HFF-Myc (cell line): ENCODE results near the gene ITPRIPL2.

Experiments
- DNase-seq: peaks from one replicate; pipeline ENCODE4 v3.0.0-alpha.2; 2011; ENCODE audit warnings: low read depth; ENCODE audit errors: extremely low read depth
- H3K4me3 ChIP-seq: replicated peaks from 2 replicates; pipeline ENCODE4 v1.5.1; 2011; ENCODE audit warnings: low read depth, mild to moderate bottlenecking, control low read depth, low read length
- CTCF ChIP-seq: IDR thresholded peaks from 2 replicates; pipeline ENCODE4 v1.5.1; 2012; ENCODE audit warnings: mild to moderate bottlenecking, low read depth, low read length, control low read depth; ENCODE audit errors: missing control alignments

Gene ITPRIPL2

GRCh38 chr16:19114359-19115147 lies 789 bp downstream of the ITPRIPL2 start:
- TF ChIP-seq CTCF, result no peak
- DNase-seq, result no peak
- H3K4me3 ChIP-seq, result peak overlapping the region; percentile 66

- TF ChIP-seq CTCF, result peak; percentile 34
- peak overlapping the region; percentile 66 for H3K4me3 ChIP-seq
- no peak for DNase-seq
Observed at GRCh38 chr16:19115148-19116021, 1.6 kb downstream of the ITPRIPL2 start.

GRCh38 chr16:19116711-19117449 lies 3.1 kb downstream of the ITPRIPL2 start:
- DNase-seq, result no peak
- H3K4me3 ChIP-seq, result peak overlapping the region; percentile 66
- TF ChIP-seq CTCF, result no peak

GRCh38 chr16:19118938-19119431 lies 5.2 kb downstream of the ITPRIPL2 start:
- no peak for TF ChIP-seq CTCF
- peak overlapping the region; percentile 46 for H3K4me3 ChIP-seq
- no peak for DNase-seq

- no peak for DNase-seq
- TF ChIP-seq CTCF, result no peak
Observed at GRCh38 chr16:19119564-19119963, 5.8 kb downstream of the ITPRIPL2 start.

GRCh38 chr16:19123535-19124178 lies 9.9 kb downstream of the ITPRIPL2 start:
- no peak for DNase-seq
- no peak for TF ChIP-seq CTCF

More at GRCh38 chr16:19119564-19119963, 5.8 kb downstream of the ITPRIPL2 start:
- peak overlapping the region; percentile 46 for H3K4me3 ChIP-seq

More at GRCh38 chr16:19123535-19124178, 9.9 kb downstream of the ITPRIPL2 start:
- H3K4me3 ChIP-seq, result no peak overlapping the region
